GM18867 (cell line): Measurements from ENCODE around the gene FITM2.

ENCODE experiments used
- ATAC-seq: cut with Tn5 transposase; IDR thresholded peaks from one replicate; pipeline ENCODE4 v1.9.1; 2021; ENCODE audit warnings: mild to moderate bottlenecking, moderate library complexity; ENCODE audit not compliant: unreplicated experiment

Gene FITM2

DNA sequence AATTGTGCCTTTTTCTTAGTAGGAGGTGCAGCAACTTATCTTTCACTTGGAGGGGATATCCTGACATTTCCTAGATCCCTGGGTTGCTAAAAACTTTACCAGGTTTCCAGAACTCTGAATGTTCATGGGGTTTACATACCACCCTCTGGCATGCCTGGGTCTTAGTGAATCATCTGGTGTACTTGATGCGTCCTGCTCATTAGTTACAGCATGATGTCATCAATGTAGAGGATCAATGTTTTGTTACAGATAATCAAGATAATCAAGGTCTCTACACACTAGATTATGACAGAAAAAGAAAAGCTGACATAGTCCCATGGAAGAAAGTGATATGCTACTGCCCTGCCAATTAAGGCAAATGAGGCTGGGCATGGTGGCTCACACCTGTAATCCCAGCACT is 27.0 kb downstream of the FITM2 start:
- ATAC-seq: no peak

DNA sequence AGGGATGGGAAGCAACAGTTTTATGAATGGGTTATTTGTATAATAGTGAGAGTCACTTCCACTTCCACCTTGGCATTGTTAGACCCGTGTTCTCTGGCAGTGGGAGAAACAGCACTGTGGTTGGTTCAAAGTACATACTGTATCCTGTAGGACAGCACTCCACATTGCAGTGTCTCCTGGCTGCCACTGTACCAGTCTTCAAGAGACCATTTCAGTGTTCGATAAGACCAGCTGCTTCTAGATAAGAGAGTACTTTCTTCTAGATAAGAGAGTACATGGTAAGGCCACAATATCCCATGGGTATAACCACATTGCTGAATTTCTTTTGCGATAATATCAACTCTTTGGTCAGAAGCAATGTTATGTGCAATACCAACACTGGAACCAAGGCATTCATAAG is 28.8 kb downstream of the FITM2 start:
- ATAC-seq: no peak

DNA sequence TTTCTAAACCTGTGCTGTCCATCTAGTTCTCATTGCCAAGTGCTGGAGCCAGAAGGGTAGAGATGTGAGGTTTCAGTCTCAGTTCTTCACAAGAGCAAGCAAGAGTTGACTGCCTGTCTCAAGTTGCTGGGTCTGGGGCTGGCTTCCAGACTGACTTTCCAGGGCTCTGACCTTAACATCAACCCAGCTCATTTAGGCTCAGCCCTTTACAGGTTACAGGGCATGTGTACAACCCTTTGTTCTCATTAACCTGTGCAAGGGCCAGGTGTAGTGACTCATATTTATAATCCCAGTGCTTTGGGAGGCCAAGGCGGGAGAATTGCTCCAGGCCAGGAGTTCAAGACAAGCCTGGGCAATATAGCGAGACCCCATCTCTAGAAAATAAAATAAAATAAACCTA is 30.6 kb downstream of the FITM2 start:
- ATAC-seq: no peak

DNA sequence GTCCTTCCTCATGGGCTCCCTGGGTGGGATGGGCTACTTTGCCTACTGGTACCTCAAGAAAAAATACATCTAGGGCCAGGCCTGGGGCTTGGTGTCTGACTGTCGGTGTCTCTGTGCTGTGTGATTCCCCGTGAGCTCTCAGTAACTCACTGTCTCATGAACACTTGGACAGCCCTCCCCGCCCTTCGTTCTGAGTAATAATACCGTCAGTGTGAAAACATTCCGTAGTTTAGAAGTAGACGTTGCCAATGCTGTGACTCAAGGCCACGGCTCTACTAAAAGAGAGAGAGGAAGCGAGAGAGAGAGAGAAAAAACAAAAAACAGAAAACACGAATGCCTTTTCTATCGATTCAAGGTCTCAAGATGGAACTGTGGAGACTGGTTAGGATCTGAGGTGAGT is 31.8 kb downstream of the FITM2 start:
- ATAC-seq: no peak

DNA sequence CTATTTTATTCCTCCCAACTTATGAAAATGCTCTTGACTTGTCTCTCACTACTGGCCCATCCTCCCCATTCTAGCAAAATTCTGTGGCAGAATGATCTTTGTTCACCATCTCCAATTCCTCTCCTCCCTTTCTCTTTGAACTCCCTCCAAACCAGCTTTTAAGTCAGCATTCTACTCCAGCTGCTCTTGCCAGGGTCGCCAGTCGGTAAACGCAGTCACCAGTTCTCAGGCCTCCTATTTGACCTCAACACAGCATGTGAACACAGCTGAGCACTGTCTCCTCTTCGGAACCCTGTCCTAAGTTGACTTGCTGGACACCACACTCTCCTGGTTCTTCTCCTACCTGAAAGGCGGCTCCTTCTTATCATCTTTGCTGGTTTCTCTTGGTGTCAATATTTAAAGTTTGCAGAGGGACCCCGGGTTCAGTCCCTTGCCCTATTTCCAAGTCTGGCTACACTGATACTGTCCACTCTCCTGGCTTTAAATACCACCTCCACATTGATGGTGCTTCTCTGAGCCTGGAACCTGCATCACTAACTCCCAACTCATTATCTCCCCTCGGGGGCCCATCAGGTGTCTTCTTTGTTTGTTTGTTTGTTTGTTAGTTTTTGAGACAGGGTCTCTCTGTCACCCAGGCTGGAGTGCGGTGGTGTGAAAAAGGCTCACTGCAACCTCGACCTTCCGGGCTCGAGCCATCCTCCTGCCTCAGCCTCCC is 36.5 kb downstream of the FITM2 start:
- no peak for ATAC-seq

DNA sequence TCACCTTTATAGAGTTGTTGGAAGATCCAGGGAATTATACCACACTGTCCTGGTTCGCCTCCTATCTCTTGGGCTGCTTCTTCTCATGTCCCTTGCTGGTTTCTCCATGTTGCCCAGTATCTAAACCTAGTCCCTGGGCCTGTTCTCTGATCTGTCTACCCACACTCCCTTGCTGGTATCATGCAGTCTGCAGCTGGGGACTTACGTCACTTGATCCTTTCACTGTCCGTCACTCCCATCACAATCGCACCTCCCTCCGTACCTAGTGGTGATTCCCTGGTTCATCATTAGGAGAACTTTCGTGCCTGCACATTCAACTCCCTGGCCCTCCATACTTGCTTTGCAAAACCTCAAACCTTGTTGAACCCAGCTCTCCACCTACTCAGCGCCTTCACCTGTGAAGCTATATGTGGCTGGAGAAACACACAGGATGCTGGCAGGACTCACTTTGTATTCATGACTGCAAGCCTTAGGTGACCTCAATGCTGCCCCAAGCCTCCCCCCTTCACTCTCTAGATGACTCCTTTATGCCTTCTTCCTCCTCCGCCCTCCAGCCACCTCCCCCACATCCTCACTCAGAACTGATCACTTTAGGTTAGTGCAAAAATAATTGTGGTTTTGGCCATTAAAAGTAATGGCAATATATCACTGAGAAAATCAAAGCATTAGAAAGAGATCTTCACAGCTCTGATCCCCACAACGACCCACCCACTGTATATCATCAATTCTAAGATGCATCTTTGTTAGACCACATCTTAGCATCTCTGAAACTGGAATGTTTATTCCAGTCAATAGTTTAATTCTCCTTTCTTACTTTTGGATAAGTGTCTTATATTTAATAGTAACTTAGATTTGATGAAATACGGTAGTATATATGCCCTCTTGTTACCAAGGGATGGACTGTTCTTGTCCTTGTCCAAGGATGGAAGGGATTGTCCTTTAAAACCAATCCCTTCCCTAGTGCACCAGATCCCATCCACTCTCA is 37.5 kb downstream of the FITM2 start:
- ATAC-seq: peak; percentile 66

DNA sequence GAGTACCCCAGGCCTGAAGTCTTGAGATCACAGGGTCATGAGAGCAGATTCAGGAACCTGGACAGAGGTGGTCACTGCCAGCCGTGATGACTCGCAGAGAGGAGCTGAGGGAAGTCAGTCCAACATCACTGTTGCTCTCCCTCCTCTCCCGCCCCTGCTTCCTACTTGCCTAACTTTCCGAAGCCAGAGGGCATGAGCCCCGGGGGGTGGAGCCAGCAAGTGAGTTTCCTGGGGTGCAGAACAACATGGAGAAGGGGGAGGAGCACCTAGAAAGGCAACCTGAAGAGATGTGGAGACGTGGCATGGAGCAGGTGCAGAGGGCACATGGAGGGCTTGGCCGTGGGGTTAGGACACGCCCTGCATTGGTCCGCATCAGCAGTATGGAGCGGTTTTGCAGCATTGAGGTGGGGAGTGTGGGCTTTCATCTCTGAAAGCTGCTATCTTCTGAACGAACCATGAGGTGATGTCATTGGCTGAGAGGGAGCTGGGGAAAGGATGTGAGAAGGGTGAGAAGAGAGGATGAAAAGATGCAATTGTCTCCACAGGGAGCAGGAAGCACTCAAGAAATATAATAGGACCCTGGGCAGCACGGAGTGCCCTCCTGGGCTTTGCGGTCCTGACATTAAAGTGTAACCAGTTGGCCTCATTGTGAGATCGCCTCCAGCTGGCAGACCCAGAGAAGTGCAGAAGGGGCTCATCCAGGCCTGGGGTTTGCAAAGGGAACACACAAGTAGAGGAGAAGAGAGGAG is 38.9 kb downstream of the FITM2 start:
- ATAC-seq: no peak

DNA sequence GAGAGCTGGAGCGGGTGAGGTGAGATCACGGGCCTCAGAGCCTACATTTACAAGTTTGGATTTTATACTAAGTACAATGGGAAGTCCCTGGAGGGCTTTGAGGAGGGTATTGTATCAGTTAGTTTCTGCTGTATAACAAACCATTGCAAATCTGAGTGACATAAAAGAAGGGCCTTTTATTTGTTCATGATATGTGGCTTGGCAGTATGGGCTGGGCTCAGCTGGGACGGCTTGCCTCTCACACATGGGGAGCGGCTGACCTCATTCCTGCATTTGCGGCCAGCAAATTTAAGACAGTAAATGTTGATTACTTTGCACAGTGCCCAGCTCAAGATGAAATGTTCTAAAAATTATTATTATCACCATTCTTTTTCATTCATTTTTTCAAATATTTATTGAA is 42.2 kb downstream of the FITM2 start:
- ATAC-seq: no peak

DNA sequence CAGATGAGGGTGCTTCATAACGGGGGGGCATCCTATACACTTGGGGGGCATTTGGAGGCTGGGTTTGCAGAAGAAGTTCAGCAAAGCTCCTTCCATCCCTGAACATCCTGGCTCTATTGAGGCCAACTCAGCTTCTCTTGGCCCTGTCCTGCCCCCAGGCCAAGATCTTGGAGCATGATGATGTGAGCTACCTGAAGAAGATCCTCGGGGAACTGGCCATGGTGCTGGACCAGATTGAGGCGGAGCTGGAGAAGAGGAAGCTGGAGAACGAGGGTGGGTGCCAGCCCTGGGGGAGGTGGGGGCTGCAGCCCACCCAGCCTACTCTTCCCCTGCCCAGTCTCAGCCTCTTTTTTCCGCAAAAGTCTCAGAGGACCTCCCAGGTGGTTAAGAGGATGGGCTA is 46.7 kb downstream of the FITM2 start:
- ATAC-seq: no peak

DNA sequence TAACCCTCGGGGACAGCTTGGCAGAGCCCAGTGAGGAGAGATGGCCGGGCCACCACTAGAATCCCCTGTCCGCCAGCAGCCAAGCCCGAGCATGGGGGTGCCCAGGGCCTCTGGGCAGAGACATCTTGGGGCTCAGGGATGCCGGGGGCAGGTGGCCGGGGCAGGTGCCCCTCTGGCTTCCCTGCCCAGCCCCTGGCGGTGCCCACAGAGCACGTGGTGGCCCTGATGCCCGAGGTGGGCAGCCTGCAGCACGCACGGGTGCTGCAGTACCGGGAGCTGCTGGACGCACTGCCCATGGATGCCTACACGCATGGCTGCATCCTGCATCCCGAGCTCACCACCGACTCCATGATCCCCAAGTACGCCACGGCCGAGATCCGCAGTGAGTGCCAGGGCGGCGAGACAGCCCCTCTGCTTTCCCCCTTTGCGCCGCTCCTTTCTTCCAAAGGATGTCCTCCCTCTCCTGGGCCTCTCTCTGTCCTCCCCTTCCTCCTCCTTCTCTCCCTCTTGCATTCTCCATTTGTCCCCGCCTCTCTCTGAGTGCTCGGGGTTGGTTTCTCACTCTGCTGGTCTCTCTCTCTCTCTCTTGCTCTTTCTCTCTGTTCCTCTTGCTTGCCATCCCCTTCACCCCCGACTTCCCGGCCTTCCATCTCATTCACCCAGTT is 52.6 kb downstream of the FITM2 start:
- ATAC-seq: no peak

DNA sequence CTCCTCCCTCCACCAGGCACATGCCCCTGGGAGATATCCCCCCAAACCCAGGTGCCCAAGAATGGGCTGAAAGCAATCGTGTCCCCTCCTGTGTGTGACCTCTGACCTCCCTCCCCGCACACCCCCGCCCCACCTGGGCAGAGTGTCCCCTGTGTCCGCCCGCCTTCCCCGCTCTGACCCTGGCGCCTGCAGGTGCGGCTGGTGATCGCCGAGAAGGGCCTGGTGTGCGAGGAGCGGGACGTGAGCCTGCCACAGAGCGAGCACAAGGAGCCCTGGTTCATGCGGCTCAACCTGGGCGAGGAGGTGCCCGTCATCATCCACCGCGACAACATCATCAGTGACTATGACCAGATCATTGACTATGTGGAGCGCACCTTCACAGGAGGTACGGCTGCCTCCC is 54.0 kb downstream of the FITM2 start:
- no peak for ATAC-seq

DNA sequence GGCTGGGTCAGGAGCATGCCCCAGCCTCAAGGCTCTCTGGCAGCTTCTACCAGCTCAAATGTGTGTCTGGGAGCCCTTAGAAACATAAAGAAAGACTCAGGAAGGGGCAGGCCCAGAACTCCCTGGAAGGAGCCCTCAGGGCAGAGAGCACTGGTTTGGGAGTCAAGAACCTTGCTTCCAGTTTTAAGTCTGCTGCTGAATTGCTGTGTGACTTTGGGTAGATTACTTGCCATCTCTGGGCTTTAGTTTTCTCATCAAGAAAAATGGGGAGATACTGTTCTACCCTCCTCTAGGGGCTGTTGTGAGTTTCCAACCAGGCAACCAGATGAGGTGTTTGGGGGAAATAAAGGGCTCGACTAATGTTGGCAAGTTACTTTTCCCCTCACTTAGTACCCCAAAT is 55.1 kb downstream of the FITM2 start:
- no peak for ATAC-seq

DNA sequence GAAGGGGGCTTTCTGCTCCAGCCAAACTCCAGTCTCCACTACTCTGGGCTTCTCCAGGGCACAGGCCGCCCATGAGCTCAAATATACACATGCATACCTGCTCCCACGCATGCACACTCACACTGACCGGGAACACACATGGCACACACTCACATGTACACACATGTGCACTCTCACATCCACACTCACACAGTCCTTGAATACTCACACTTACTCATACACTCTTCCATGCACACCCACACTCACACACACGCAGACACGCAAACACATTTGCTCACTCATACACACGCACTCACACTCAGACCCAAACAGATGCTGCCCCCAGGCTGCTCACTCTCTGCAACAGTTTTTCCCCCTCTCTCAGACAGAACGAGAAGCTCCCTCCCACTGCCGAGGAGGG is 56.9 kb downstream of the FITM2 start:
- no peak for ATAC-seq

DNA sequence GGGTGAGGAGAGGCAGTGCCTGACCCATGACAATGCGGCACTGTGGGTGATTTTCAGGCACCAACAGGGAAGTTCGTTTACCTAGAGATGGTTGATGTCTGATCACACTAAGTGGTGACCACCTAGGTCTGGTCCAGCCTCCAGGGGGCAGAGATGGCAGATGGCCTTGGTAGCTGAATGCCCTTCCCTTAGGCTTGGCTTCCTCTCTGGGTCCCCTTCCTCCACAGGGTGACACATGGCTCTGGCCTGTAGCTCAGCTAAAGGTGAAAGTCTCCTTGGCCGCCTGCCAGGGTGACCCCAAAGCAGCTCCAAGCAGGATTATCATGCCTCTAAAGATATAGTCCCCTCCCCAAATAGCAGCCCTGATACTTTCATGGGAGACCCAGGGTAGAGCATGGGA is 57.5 kb downstream of the FITM2 start:
- no peak for ATAC-seq
